ENCODE data around the gene CATSPERB. TPM values are rescaled to one million over a fixed set of nuclear protein-coding genes. Genes with fewer than 3 reads are reported as not detected.

Gene CATSPERB
- total and polyA plus RNA-seq, 2 of the 8 experiments (the other 6 are each of a cell fraction or from before 2014, with no cell fraction given): 0.11 to 0.30 TPM

GRCh38 chr14:91654836-91655235 lies 77.0 kb downstream of the CATSPERB start:
- Histone ChIP-seq H3K27me3 (replicated peaks in 1 of 4; ENCODE audit: control insufficient read depth in 3 of 4, extremely low read depth in 1 of 4, insufficient read depth in 3 of 4, low read length in 3 of 4) (no peaks in the 10 kb centered on the region), H3K14ac (ENCODE audit: insufficient read length) (no peak overlapping the region), H2BK20ac (ENCODE audit: low read length) (no peak overlapping the region), H4K91ac (replicated peaks; ENCODE audit: insufficient read length, low read length) (no peak overlapping the region), H3K27ac (ENCODE audit: low read depth, low read length) (no peak overlapping the region), H3K4ac (replicated peaks; ENCODE audit: insufficient read length, low read depth, low read length) (no peak overlapping the region), H2AFZ (ENCODE audit: low read length) (no peak overlapping the region), H3K18ac (ENCODE audit: extremely low read depth, low read length) (no peak overlapping the region), H4K5ac (ENCODE audit: insufficient read length, low read depth, low read length) (no peak overlapping the region), H2BK12ac (ENCODE audit: low read depth, low read length) (0 out of 2 replicates have a peak overlapping the region, but pooled peaks have one; percentile 17), H2BK120ac (replicated peaks; ENCODE audit: low read depth, low read length) (no peak overlapping the region), H3K79me1 (ENCODE audit: low read depth, low read length) (no peaks in the 10 kb centered on the region), H3K9ac (replicated peaks in 1 of 4; ENCODE audit: extremely low read depth in 1 of 4, low read depth in 3 of 4, low read length in 3 of 4) (no peak overlapping the region), H3K9me3 (ENCODE audit: insufficient read depth in 2 of 2, low read depth in 1 of 2, low read length in 1 of 2) (no peaks in the 10 kb centered on the region), H3K23ac (ENCODE audit: insufficient read length) (no peak overlapping the region), H3K56ac (replicated peaks; ENCODE audit: insufficient read length, low read depth, low read length) (no peak overlapping the region), H3K4me2 (ENCODE audit: insufficient read depth in 1 of 2, low read depth in 2 of 2, low read length in 2 of 2) (no peak overlapping the region), H3K36me3 (ENCODE audit: control insufficient read depth in 2 of 4, insufficient read depth in 4 of 4, low read length in 3 of 4) (no peaks in the 10 kb centered on the region), H4K8ac (ENCODE audit: extremely low read depth, insufficient read depth, low read length) (no peak overlapping the region), H2BK5ac (ENCODE audit: low read depth, low read length) (no peak overlapping the region), H3K23me2 (ENCODE audit: low read depth, low read length) (no peaks in the 10 kb centered on the region), H4K20me1 (replicated peaks in 1 of 2; ENCODE audit: control insufficient read depth in 1 of 2, insufficient read depth in 2 of 2, low read length in 2 of 2) (no peaks in the 10 kb centered on the region), H3K4me3 (ENCODE audit: extremely low read depth in 1 of 4, insufficient read depth in 2 of 4, low read depth in 3 of 4, low read length in 4 of 4) (no peak overlapping the region), H3K4me1 (replicated peaks in 1 of 4; ENCODE audit: control insufficient read depth in 3 of 4, insufficient read depth in 4 of 4, low read length in 3 of 4) (no peaks in the 10 kb centered on the region), H2AK5ac (ENCODE audit: low read depth, low read length) (no peak overlapping the region), H2BK15ac (ENCODE audit: low read length) (no peak overlapping the region), H3K79me2 (ENCODE audit: control insufficient read depth in 1 of 2, insufficient read depth in 2 of 2, low read length in 2 of 2) (no peaks in the 10 kb centered on the region)
- no peak for FAIRE-seq
- 63% methylated on average over 1 of the region's 1 CpG; no CpG with 5 or more reads in 1 of the 2 experiments for WGBS, 2 experiments (ENCODE audit: extremely low coverage in 1 of 2, insufficient coverage in 1 of 2, insufficient read length in 1 of 2, insufficient replicate concordance in 2 of 2, low coverage in 1 of 2, low lambda C conversion rate in 2 of 2, missing lambda C conversion rate in 1 of 2)
- POLR2A ChIA-PET (ENCODE audit: partially characterized antibody): no interaction called here
- no peak for DNase-seq (ENCODE audit: low read depth in 1 of 2, low spot score in 2 of 2)
- CTCF ChIA-PET (ENCODE audit: partially characterized antibody): interaction anchor here (0.6 to 1.8 kb wide), 5 partner anchors 60 to 342 kb away, joined by 3 to 6 read pairs (median 3); partner anchors contain the start of gene FBLN5
- TF ChIP-seq HDAC6 (IDR thresholded peaks at IDR 0.05; ENCODE audit: low read depth, low read length): no peak
- no peak for TF ChIP-seq RNF2 (IDR thresholded peaks at IDR 0.05; ENCODE audit: borderline replicate concordance, low read depth, low read length, missing control alignments, poor library complexity, severe bottlenecking)
- TF ChIP-seq CBX5 (IDR thresholded peaks at IDR 0.05; ENCODE audit: low read depth, low read length): no peak
- TF ChIP-seq BCL11A (IDR thresholded peaks at IDR 0.05; ENCODE audit: low read depth in 2 of 2, low read length in 2 of 2): no peak
- no peak for TF ChIP-seq JUN (IDR thresholded peaks at IDR 0.05; ENCODE audit: low read depth, low read length)
- no peak for TF ChIP-seq RAD21 (IDR thresholded peaks at IDR 0.05 in 1 of 2, conservative IDR thresholded peaks at IDR 0.05 in 1 of 2; ENCODE audit: low read depth in 2 of 2, low read length in 2 of 2)
- TF ChIP-seq TCF12 (IDR thresholded peaks at IDR 0.05; ENCODE audit: low read depth, low read length): no peak

Data from H1 (cell line).